ENCODE measurements around the gene SHC2.
"Not testable (repeated sequence)": the region's sequence is repeated elsewhere in the genome, so short reads cannot be mapped to it uniquely, and the experiment has no call there.

SHC2 gene

DNA sequence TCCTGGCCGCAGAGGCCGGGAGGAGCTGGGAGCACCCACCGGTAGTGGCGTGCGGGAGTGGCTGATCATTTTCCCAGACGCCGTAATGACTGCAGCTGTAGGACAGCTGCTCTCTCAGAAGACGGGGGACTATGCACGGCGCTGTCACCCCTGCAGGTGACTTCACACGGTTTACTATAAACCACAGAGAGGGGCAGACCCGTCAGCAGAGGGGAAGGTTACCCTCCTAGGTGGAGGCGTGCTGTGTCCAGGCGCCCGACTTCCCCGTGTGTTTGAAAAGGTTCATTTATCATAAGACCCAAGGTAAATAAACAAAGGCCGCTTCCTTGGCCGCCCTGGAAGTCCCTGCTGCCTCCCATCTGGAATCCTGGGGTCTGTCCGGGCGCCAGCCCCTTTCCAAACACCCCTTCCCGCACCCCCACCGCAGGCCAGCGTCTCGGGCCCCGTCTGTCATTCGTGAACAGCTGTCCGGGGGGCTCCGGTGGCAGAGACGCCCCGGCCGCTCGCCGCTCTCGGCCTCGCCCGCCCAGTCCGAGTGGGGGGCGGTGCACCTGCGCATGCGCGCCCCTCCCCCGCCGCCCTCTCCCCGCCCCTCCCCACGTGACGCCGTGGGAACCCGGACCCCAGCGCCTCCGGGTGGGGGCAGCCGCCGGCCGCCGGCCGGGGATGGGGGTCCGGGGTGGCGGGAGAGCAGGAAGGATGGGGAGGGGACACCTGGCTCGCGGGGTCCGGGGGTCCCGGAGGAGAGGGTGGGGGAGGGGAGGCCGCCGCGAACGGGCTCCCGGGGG is 915 bp downstream of the SHC2 start:
- no peak for FAIRE-seq

DNA sequence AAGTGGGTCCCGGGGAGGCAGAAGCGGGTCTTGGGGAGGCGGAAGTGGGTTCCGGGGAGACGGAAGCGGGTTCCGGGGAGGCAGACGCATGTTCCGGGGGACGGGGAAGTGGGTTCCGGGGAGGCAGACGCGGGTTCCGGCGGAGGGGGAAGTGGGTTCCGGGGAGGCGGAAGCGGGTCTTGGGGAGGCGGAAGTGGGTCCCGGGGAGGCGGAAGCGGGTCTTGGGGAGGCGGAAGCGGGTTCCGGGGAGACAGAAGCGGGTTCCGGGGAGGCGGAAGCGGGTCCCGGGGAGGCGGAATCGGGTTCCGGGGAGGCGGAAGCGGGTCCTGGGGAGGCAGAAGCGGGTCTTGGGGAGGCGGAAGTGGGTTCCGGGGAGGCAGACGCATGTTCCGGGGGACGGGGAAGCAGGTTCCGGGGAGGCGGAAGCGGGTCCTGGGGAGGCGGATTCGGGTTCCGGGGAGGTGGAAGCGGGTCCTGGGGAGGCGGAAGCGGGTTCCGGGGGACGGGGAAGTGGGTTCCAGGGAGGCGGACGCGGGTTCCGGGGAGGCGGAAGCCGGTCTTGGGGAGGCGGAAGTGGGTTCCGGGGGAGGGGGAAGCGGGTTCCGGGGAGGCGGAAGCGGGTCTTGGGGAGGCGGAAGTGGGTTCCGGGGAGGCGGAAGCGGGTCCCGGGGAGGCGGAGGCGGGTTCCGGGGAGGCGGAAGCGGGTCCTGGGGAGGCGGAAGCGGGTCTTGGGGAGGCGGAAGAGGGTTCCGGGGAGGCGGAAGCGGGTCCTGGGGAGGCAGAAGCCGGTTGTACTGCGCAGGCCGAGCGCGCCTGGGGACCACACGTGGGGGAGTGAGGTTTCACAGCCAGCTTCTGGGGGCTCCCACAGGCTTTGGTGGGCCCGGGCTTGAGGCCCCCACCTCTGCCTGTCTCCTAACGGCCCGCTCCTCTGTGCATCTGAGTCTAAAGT is 2.5 kb downstream of the SHC2 start:
- DNase-seq (ENCODE audit: insufficient read length, low spot score) (no peak), FAIRE-seq (no peak)
- TF ChIP-seq POLR2AphosphoS5 (IDR thresholded peaks at IDR 0.05; ENCODE audit: low read depth, low read length) = no peak
- TF ChIP-seq POLR2A (IDR thresholded peaks at IDR 0.05; ENCODE audit: low read depth, low read length) = no peak

More for the DNA sequence above, 915 bp downstream of the SHC2 start:
- no peak for DNase-seq (ENCODE audit: insufficient read length, low spot score)
- TF ChIP-seq POU2F2 (IDR thresholded peaks at IDR 0.05; ENCODE audit: low read depth, low read length) = no peak
- TF ChIP-seq POLR2A (IDR thresholded peaks at IDR 0.05; ENCODE audit: low read depth, low read length) = no peak

DNA sequence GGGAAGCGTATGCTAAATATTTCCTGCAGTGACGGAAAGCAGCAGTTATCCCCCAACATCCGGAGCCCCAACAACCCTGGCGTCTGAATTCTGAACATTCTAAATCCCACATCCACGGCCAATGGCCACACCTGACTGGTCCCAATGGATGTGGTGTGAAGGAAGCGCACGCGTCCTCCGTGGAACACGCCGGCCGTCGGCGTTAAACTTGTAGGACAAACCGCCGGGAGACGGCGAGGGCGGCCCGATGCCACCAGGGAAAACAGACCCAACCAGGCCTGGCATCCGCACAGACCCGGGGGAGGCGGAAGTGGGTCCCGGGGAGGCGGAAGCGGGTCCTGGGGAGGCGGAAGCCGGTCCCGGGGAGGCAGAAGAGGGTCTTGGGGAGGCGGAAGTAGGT is 3.2 kb downstream of the SHC2 start:
- TF ChIP-seq POLR2AphosphoS5 (IDR thresholded peaks at IDR 0.05; ENCODE audit: low read depth, low read length) = no peak
- no peak for TF ChIP-seq TAF1 (IDR thresholded peaks at IDR 0.05; ENCODE audit: low read depth, low read length)
- TF ChIP-seq POU2F2 (IDR thresholded peaks at IDR 0.05; ENCODE audit: low read depth, low read length) = no peak
- TF ChIP-seq POLR2A (IDR thresholded peaks at IDR 0.05; ENCODE audit: low read depth, low read length) = no peak
- no peak for TF ChIP-seq SPI1 (IDR thresholded peaks at IDR 0.05; ENCODE audit: low read depth, low read length)
- no peak for TF ChIP-seq PAX5 (IDR thresholded peaks at IDR 0.05; ENCODE audit: insufficient read depth, low read length, severe bottlenecking)
- DNase-seq (ENCODE audit: insufficient read length, low spot score) (no peak), FAIRE-seq (no peak)

DNA sequence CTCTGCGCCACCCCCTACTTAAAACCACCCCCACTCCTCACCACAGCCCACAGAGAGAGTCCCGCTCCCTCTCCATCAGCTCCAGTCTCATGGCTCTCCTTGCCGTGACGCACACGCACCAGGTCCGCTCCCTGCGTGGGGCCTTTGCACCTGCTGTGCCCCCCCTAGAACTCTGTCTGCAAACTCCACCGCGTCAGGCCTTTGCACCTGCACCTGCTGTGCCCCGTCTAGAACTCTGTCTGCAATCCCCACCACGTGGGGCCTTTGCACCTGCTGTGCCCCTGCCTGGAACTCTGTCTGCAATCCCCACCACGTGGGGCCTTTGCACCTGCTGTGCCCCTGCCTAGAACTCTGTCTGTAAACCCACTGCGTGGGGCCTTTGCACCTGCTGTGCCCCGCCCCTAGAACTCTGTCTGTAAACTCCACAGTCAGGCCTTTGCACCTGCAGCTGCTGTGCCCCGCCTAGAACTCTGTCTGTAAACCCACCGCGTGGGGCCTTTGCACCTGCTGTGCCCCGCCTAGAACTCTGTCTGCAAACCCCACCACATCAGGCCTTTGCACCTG is 4.2 kb downstream of the SHC2 start:
- no peak for FAIRE-seq
- DNase-seq (ENCODE audit: insufficient read length, low spot score) = no peak
- TF ChIP-seq POU2F2 (IDR thresholded peaks at IDR 0.05; ENCODE audit: low read depth, low read length) (no peak), POLR2AphosphoS5 (IDR thresholded peaks at IDR 0.05; ENCODE audit: low read depth, low read length) (no peak), TAF1 (IDR thresholded peaks at IDR 0.05; ENCODE audit: low read depth, low read length) (no peak), SPI1 (IDR thresholded peaks at IDR 0.05; ENCODE audit: low read depth, low read length) (no peak), POLR2A (IDR thresholded peaks at IDR 0.05; ENCODE audit: low read depth, low read length) (no peak), PAX5 (IDR thresholded peaks at IDR 0.05; ENCODE audit: insufficient read depth, low read length, severe bottlenecking) (no peak)

DNA sequence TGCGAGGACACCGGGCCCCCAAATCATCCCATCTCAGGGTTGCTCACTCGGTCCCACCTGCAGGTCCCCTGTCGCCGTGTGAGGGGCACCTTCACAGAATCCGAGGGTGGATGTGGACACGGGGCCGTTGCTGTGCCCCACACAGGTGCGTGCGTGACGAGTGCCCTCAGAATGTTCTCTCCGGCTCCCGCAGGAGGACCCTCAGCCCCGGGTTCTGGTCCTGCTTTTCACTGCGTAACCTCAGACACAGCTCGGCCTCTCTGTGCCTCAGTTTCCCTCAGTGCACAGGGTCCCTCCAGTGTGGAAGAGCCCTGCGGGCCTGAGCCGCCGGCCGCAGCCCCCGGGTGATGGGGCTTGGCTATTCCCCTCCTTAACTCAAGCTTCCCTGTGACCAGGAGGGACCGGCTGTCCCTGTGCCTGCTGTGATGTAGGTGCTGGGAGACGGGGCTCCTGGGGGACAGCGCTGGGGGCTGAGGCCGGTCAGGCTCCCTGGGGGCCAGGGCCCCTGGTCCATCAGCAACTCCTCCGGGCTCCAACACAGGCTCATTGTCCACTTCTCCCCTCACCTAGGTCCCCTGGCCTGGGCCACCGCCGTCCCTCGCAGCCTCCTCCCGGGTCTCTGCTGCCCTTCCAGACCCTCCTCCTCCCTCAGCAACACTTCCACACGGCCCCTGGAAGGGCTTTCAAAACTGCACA is 4.8 kb downstream of the SHC2 start:
- FAIRE-seq (no peak), DNase-seq (ENCODE audit: insufficient read length, low spot score) (no peak)
- TF ChIP-seq SPI1 (IDR thresholded peaks at IDR 0.05; ENCODE audit: low read depth, low read length) (no peak), POU2F2 (IDR thresholded peaks at IDR 0.05; ENCODE audit: low read depth, low read length) (no peak), TAF1 (IDR thresholded peaks at IDR 0.05; ENCODE audit: low read depth, low read length) (no peak), POLR2AphosphoS5 (IDR thresholded peaks at IDR 0.05; ENCODE audit: low read depth, low read length) (no peak), PAX5 (IDR thresholded peaks at IDR 0.05; ENCODE audit: insufficient read depth, low read length, severe bottlenecking) (no peak), POLR2A (IDR thresholded peaks at IDR 0.05; ENCODE audit: low read depth, low read length) (no peak)

DNA sequence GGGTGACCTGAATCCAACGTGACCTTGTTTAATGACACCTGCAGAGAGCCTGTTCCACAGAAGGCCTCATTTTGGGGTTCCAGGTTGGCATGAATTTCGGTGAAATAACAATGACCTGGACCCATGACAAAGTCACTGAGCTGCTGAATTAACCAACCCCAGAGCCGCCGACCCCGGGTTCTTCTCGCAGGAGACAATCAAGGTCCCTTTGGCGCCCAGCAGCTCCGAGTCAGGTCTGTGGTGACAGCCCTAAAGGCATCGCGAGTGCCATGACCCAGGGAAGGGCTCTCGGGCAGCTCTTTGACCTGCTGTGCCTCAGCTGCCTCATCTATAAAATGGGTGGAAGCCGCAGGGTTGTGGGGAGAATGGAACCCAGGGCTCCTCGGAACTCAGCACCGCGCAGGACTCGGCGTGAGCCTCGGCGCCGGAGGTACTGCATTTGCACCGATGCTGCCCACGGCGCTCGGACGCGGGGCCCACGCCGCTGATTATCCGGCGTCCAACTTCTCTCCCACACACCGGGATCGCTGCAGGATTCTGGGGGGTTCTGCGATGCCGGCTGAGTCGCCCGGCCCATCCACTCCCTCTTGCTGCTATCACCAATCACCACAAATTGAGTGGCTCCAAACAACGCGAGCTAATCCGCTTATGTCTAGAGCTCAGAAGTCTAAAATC is 5.7 kb downstream of the SHC2 start:
- TF ChIP-seq POU2F2 (IDR thresholded peaks at IDR 0.05; ENCODE audit: low read depth, low read length) (no peak), TAF1 (IDR thresholded peaks at IDR 0.05; ENCODE audit: low read depth, low read length) (no peak), POLR2A (IDR thresholded peaks at IDR 0.05; ENCODE audit: low read depth, low read length) (no peak), PAX5 (IDR thresholded peaks at IDR 0.05; ENCODE audit: insufficient read depth, low read length, severe bottlenecking) (no peak), SPI1 (IDR thresholded peaks at IDR 0.05; ENCODE audit: low read depth, low read length) (no peak), POLR2AphosphoS5 (IDR thresholded peaks at IDR 0.05; ENCODE audit: low read depth, low read length) (no peak)
- no peak for FAIRE-seq
- DNase-seq (ENCODE audit: insufficient read length, low spot score) = no peak

DNA sequence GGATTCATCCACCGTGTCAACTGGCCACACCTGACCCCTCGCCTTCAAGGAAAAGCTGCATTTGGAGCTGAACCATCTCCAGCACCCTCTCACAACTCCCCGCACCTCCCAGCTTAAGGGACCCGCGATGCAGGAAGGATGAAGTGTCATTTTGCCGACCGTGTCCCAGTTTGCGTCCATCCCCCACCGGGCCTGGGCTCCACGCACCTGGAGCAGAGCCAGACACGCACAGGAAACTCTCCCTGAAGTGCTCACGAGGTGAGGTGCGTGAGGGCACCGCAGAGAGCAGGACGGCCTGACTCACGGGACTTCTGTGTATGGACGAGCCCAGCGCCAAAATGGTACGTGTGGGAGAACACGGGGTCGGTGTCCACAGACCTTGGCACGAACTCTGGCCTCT is 7.2 kb downstream of the SHC2 start:
- no peak for DNase-seq (ENCODE audit: insufficient read length, low spot score)
- no peak for FAIRE-seq
- TF ChIP-seq POU2F2 (IDR thresholded peaks at IDR 0.05; ENCODE audit: low read depth, low read length) (no peak), POLR2AphosphoS5 (IDR thresholded peaks at IDR 0.05; ENCODE audit: low read depth, low read length) (no peak), PAX5 (IDR thresholded peaks at IDR 0.05; ENCODE audit: insufficient read depth, low read length, severe bottlenecking) (no peak), POLR2A (IDR thresholded peaks at IDR 0.05; ENCODE audit: low read depth, low read length) (no peak), TAF1 (IDR thresholded peaks at IDR 0.05; ENCODE audit: low read depth, low read length) (no peak), SPI1 (IDR thresholded peaks at IDR 0.05; ENCODE audit: low read depth, low read length) (no peak)

DNA sequence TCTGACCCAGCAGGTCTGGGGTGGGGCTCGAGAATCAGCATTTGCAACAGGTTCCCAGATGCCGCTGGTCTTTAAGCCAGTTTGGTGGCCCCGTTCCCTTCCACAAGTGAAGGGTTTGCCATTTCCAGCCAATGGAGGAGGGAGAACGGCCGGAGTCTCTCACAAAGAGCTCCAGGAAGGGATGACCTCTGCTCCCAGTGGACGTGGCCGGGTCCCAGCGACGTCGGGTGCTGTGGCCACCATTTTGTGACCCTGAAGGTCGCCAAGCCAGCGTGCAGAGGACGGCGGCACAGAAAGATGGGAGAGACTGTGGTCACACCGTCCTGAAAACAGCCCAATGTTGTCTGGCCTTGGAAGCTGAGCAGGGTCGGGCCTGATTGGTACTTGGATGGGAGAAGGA is 8.0 kb downstream of the SHC2 start:
- TF ChIP-seq SPI1 (IDR thresholded peaks at IDR 0.05; ENCODE audit: low read depth, low read length) = no peak
- FAIRE-seq (no peak), DNase-seq (ENCODE audit: insufficient read length, low spot score) (no peak)

DNA sequence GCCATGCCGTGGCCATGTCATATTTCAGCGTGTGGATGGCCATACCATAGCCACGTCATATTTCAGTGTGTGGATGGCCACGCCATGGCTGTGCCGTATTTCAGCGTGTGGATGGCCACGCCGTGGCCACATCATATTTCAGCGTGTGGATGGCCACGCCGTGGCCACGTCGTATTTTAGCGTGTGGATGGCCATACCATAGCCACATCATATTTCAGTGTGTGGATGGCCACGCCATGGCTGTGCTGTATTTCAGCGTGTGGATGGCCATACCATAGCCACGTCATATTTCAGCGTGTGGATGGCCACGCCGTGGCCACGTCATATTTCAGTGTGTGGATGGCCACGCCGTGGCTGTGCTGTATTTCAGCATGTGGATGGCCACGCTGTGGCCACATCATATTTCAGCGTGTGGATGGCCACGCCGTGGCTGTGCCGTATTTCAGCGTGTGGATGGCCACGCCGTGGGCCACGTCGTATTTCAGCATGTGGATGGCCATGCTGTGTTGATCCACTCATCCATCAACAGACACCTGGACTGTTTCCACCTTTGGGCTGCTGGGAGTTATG is 9.8 kb downstream of the SHC2 start:
- FAIRE-seq; DNase-seq (ENCODE audit: insufficient read length, low spot score): not testable (repeated sequence)

All from GM12891 (cell line).